Measurements from ENCODE around the gene EGLN2.
"Not testable (repeated sequence)": the region's sequence is repeated elsewhere in the genome, so short reads cannot be mapped to it uniquely, and the experiment has no call there.

The EGLN2 gene

DNA sequence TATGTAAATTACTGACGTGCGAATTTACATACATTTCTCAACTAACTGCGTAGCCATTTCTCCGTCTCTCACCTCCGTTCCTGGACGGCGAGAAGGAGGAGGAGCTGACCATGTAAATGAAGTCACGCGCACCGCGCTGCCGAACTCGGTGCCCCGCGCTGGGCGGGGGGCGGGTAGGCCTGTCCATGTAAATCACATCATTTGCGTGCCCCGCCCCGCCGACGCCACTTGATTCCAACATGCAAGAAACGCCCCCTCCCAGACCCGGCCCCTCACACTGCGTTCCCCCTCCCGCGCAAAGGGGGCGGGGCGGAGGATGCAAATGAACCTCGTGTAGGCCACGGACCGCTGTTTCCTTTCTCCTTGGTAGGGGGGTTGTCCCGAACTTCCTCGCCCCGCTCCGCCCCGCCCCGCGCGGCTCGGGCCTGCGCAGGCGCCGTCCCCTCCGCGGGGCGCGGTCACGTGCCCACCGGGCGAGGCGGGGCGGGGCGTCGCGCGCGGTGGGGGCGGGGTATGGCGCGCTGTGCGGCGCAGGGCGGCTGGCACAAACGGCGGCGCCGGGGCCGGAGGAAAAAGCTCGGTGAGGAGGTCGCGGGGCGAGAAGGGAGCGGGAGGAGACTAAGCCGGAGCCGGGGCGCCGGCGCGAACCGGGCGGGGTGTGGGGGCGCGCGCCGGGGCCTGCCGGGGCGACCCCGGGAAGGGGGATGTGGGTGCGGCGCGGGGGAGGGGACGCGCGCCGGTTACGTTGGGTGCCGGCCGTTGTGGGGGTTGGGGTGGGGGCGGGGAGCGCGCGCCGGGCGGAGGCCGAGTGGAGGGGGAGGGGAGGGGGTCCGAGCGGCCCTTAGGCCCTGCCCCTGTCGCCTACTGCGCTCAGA lies at the start of gene EGLN2:
EGLN2 (plus strand) TSS at position 509 of the 875 bp plus-strand sequence. CDS start 1,382 bp downstream, outside the sequence.
- peak; percentile 100 for DNase-seq (ENCODE audit: extremely low read depth in 1 of 2, low read depth in 1 of 2)

GRCh38 chr19:40750058-40750873 lies 48.7 kb upstream of the EGLN2 start, which contains the start of gene ACTMAP:
Gene ACTMAP (minus strand): TSS chr19:40750477. CDS start chr19:40749803, 674 bp downstream.
- DNase-seq (ENCODE audit: extremely low read depth in 1 of 2, low read depth in 1 of 2) = peak; percentile 98 to 100

- DNase-seq (ENCODE audit: extremely low read depth in 1 of 2, low read depth in 1 of 2) = peak; percentile 86 to 96
Measured at GRCh38 chr19:40750874-40751537, 48.0 kb upstream of the EGLN2 start, which contains the start of gene SNRPA. Gene SNRPA (plus strand): TSS chr19:40751203. CDS start chr19:40751409, 206 bp downstream.

DNA sequence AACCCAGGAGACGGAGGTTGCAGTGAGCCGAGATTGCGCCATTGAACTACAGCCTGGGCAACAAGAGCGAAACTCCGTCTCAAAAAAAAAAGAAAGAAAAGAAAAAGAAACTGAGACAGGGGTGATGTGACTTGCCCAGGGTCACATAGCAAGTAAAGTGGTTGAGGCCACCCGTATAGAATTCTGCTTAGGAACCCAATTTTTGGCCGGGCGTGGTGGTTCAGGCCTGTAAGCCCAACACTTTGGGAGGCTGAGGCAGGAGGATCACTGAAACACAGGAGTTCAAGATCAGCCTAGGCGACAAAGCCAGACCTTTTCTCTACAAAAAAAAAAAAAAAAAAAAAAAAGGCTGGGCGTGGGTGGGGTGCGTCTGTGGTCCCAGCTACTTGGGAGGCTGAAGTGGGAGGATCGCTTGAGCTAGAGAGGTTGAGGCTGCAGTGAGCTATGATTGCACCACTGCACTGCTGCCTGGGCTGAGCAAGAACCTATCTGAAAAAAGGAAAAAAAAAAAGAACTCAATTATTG lies 46.7 kb upstream of the EGLN2 start:
- no peak for DNase-seq (ENCODE audit: extremely low read depth in 1 of 2, low read depth in 1 of 2)

DNA sequence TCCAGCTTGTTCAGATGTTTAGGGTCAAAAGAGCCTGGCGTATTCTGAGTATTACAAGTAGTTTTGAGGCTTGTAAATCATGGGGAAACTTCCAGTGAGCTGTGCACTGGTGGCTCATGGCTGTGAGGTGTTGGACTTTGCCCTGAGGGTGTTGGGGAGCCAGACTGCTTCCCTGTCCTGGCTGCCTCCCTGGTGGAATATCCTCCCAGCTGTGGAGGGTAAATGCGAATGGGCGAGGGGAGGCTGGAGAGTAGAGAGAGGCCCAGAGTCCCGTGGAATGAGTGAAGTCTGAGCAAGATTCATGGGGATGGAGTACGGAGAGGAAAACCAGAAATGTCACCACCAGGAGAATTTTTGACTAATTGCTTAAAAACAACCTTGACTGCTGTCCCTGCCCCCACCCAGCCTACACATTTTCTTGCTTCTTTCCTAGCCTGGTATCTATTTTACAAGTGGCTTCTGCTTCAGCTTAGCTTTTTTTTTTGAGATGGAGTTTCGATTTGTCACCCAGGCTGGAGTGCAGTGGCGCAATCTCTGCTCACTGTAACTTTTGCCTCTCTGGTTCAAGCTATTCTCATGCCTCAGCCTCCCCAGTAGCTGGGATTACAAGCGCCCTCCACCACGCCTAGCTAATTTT lies 44.3 kb upstream of the EGLN2 start:
- DNase-seq (ENCODE audit: extremely low read depth in 1 of 2, low read depth in 1 of 2) = peak in 1 of 2 donors; percentile 73

DNA sequence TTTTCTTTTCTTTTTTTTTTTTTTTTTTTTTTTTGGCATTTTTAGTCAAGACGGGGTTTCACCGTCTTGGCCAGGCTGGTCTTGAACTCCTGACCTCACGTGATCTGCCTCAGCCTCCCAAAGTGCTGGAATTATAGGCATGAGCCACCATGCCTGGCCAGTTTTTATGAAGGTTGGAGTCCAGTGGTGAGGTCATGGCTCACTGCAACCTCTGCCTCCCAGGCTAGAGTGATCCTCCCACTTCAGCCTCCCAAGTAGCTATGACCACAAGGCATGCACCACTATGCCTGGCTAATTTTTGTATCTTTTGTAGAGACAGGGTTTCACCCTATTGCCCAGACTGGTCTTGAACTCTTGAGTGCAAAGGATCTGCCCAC lies 43.8 kb upstream of the EGLN2 start:
- no peak for DNase-seq (ENCODE audit: extremely low read depth in 1 of 2, low read depth in 1 of 2)

DNA sequence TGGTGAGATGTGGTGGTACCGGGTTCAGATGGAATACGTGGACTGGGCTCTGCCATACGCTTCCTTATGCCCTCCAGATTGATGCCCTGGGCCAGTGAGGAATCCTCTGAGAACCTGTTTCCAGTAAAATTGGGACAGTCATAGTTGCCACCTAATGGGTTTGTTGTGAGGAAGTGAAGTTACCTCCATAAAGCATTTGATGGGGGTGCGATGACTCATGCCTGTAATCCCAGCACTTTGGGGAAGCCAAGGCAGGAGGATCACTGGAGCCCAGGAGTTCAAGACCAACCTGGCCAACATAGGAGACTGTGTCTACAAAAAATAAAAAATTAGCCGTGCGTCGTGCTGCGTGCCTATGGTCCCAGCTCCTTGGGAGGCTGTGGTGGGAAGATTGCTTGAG lies 43.2 kb upstream of the EGLN2 start:
- DNase-seq (ENCODE audit: extremely low read depth in 1 of 2, low read depth in 1 of 2) = no peak

GRCh38 chr19:40756502-40757110 lies 42.4 kb upstream of the EGLN2 start:
- DNase-seq (ENCODE audit: extremely low read depth in 1 of 2, low read depth in 1 of 2) = peak in 1 of 2 donors; percentile 70

GRCh38 chr19:40758491-40758890 lies 40.5 kb upstream of the EGLN2 start:
- no peak for DNase-seq (ENCODE audit: extremely low read depth in 1 of 2, low read depth in 1 of 2)

GRCh38 chr19:40759352-40759751 lies 39.6 kb upstream of the EGLN2 start:
- DNase-seq (ENCODE audit: extremely low read depth in 1 of 2, low read depth in 1 of 2) = no peak

- DNase-seq (ENCODE audit: extremely low read depth in 1 of 2, low read depth in 1 of 2) = no peak
Measured at GRCh38 chr19:40762754-40763470, 36.1 kb upstream of the EGLN2 start.

DNA sequence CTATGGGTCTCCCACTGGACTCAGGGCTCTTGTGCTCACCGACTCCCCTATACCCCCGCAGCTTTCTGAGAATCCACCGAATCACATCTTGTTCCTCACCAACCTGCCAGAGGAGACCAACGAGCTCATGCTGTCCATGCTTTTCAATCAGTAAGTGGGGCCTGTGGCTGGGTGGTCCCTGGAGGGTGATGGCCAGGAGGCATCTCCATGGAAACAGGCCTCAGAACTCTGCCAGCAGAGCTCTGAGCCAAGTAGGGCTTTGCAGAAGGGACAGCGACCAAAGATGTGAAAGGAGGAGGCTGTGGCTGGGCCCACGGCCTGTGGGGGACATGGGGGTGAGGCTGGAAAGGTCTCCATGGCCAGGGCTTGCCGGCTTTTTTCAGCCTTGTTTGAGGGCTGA lies 35.5 kb upstream of the EGLN2 start:
- DNase-seq (ENCODE audit: extremely low read depth in 1 of 2, low read depth in 1 of 2) = no peak

DNA sequence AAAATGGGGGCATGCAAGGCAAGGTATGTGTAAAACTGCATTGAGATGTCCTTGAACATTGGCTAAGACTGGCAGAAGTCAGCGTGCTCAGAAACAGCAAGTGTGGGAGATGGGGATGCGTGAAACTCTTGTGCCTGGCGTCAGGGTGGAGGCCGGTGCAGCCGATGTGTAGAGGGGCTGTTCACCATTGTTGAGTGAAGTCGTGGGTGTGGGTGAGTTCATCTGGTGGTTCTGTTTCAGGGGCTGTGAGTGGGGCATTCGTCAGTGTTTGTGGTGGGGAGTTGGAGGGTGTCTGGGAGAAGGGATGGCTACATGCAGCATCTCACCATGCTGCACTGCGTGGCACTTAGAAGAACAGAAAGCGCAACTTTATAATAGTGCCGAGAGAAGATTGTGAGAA lies 35.0 kb upstream of the EGLN2 start:
- peak in 1 of 2 donors; percentile 66 for DNase-seq (ENCODE audit: extremely low read depth in 1 of 2, low read depth in 1 of 2)

GRCh38 chr19:40766385-40766784 lies 32.6 kb upstream of the EGLN2 start:
- not testable (repeated sequence) for DNase-seq (ENCODE audit: extremely low read depth in 1 of 2, low read depth in 1 of 2)

GRCh38 chr19:40768869-40769268 lies 30.1 kb upstream of the EGLN2 start:
- no peak for DNase-seq (ENCODE audit: extremely low read depth in 1 of 2, low read depth in 1 of 2)

GRCh38 chr19:40771101-40771862 lies 27.7 kb upstream of the EGLN2 start:
- not testable (repeated sequence) for DNase-seq (ENCODE audit: extremely low read depth in 1 of 2, low read depth in 1 of 2)

GRCh38 chr19:40774916-40775631 lies 23.9 kb upstream of the EGLN2 start, which contains the start of gene MIA:
Gene MIA (plus strand): TSS chr19:40775521. CDS start chr19:40775543, 22 bp downstream.
- DNase-seq (ENCODE audit: extremely low read depth in 1 of 2, low read depth in 1 of 2) = no peak

DNA sequence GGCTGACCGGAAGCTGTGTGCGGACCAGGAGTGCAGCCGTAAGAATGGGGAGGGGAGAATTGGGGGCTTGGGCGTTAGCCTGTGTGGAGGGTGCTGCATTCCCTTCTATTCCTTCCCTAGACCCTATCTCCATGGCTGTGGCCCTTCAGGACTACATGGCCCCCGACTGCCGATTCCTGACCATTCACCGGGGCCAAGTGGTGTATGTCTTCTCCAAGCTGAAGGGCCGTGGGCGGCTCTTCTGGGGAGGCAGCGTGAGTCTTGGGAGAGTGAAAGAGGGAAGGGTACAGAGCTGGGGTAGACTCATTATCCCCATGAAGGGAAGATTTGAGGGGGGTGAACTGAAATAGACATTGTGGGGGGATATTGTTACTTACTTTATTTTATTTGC lies 23.4 kb upstream of the EGLN2 start:
- DNase-seq (ENCODE audit: extremely low read depth in 1 of 2, low read depth in 1 of 2) = no peak

Data from stimulated activated CD8-positive, alpha-beta memory T cell treated with anti-CD3 and anti-CD28 coated beads, Interleukin-7, amount 100 ng/mL, for 48 hours (primary cell).